Measurements from ENCODE around the gene SVOP. TPM values are rescaled to one million over a fixed set of nuclear protein-coding genes. Genes with fewer than 3 reads are reported as not detected.

Gene SVOP
- total RNA-seq, 4 donors from 2014 or later, result not detected

- no peak for TF ChIP-seq CTCF (IDR thresholded peaks at IDR 0.05; ENCODE audit: low read depth)
Observed at GRCh38 chr12:108906971-108907370, 113.9 kb downstream of the SVOP start.

GRCh38 chr12:108905725-108906124 lies 115.1 kb downstream of the SVOP start:
- TF ChIP-seq CTCF (IDR thresholded peaks at IDR 0.05; ENCODE audit: low read depth), result no peak

- TF ChIP-seq CTCF (IDR thresholded peaks at IDR 0.05; ENCODE audit: low read depth), result no peak
Observed at GRCh38 chr12:108899145-108899544, 121.7 kb downstream of the SVOP start.

- no peak for TF ChIP-seq CTCF (IDR thresholded peaks at IDR 0.05; ENCODE audit: low read depth)
Observed at GRCh38 chr12:108896817-108897216, 124.1 kb downstream of the SVOP start.

GRCh38 chr12:108896336-108896735 lies 124.5 kb downstream of the SVOP start:
- TF ChIP-seq CTCF (IDR thresholded peaks at IDR 0.05; ENCODE audit: low read depth), result no peak

GRCh38 chr12:108895220-108895802 lies 125.6 kb downstream of the SVOP start:
- no peak for TF ChIP-seq CTCF (IDR thresholded peaks at IDR 0.05; ENCODE audit: low read depth)

- TF ChIP-seq CTCF (IDR thresholded peaks at IDR 0.05; ENCODE audit: low read depth), result no peak
Observed at GRCh38 chr12:108890208-108890607, 130.7 kb downstream of the SVOP start.

Measured in subcutaneous adipose tissue (tissue), 4 donors.